Activated CD4-positive, alpha-beta T cell treated with anti-CD3 and anti-CD28 coated beads, Interleukin-2, amount 50 U/mL, for 1 hour (primary cell): ENCODE data around the gene PACRG.
"Not testable (repeated sequence)": the region's sequence is repeated elsewhere in the genome, so short reads cannot be mapped to it uniquely, and the experiment has no call there.

Source experiments
- DNase-seq: peaks from one replicate; pipeline ENCODE4 v3.0.0-alpha.2; 2020

The PACRG gene

DNA sequence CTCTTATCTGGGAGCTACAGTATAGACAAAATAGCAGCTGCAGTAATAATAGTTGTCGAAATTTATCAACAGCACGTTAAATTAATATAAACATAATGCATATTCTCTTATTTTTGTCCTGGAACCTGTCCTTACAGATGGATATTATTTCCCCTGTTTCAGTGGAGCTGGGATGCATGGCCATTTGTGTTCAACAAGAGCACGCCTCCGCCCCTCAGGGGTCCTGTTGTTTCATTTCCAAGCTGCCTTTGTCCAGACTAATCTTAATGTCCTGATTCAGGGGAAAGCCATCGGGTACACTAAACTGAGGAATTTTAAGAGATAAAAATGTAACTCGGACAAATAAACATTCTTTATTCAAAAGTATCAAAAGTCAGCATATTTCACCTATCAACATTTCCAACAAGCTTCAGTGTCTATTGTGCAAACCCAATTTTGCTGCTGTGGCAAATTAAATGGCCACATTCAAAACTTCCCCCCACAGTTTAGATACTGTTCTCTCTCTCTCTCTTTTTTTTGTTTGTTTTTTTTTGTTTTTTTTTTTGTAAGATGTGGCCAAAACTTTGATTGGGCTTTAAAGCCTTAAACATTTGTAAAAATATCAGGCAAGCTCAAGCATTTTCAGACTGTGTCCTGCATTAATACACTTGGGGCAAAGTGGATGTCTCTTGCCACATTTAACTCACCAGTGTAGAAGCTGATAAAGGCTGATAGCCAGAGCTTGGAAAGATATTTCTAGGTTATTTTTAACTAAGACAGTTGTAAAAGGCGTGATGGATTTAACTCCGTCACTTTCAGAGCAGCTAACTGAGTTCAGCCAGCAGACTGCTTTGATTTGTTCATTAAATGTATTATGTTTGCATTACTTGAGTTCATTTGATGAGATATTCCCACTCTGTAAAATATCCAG, 574.2 kb downstream of the PACRG start:
- DNase-seq: no peak

DNA sequence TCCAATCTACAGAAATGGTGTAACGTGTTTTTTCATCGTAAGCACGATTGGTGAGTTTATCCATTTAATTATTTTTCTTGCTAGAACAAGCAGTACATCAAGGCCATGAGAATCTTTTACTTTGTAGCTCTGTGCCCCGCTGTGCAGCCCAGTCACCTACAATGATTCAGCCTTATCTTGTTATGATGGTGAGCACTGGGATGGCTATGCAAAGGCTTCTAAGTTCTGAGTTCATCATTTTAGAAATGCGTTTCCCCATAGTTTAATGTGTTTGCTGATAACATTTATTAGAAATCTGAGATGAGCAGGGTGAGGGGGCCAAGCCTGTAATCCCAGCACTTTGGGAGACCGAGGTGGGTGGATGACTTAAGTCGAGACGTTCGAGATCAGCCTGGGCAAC, 575.0 kb downstream of the PACRG start:
- no peak for DNase-seq

DNA sequence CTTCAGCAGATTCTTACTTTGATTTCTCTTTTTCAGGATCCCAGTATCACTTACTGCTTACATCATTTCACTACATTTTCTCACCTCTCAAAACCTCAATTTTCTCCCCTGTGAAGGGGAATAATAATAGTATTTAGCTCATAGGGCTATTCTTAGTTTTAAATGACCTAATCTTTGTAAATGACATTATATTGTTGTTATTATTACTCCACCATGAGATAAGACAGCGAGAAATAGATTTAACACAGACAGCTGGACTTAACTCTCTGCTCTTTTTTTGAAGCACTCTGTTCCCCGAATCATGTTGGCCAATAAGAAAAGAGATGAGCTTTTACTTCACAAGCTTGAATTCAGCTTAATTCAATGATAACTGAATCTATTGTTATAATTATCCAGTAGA, 578.2 kb downstream of the PACRG start:
- DNase-seq: no peak

DNA sequence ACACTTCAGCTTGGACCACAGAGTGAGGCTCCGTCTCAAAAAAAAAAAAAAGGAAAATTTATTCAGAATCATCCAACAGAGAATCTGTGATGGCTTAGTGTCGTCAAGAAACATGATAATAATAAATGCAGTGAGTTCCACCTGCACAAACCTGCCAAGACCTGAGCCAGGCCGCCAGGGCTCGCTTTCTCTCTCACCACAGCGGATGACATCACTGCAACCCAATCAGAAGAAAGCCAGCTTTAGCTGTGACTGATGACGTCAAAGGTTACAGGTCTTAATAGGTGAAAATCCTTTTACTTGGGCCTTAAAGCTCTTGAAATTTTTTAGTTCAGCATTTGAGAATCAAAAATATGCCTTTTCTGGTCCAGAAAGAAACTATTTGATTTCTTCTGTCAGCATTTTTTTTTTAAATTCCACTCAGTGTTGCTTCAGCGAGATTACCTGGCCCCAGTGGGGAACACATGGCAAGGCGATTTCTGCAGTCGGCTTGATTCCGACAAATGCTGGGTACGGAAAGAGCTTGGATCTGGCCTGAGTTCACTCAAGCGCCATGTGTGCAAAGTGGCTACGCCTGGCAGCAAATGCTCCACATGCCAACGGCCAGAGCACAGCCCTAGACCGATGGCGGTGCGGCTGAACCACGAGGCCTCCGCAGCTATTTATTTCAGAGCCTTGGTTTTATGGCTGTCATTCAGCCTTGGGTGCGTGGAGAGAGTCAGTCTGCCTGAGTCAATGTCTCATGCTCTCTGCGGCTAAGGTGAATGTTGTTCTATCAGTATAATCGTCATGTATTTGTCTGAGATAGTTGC, 581.1 kb downstream of the PACRG start:
- DNase-seq: no peak

DNA sequence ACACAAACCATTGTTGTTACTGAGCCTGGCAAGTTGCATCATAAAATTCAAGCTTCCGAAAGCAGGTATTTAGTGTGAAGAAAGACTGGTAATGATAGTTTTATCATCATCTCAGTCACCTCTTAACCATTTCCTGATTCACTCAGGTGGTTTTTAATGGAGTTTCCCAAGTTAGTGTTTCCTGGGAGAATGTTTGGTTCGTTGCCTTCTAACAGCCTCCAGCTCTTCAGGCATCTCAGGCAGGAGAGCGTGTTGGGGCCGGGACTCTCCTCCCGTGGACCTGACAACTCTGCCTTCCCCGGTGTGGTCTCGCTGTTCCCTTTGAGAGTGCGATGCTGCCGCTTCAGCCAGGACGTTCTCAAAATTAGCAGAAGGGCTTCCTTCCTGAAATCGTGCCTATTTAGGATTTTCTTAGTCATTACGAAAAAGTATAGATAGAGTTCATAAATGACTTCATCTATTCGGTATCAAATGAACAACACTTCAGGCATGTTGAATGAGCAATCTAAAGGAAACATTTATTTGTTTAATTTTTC, 581.8 kb downstream of the PACRG start:
- no peak for DNase-seq

DNA sequence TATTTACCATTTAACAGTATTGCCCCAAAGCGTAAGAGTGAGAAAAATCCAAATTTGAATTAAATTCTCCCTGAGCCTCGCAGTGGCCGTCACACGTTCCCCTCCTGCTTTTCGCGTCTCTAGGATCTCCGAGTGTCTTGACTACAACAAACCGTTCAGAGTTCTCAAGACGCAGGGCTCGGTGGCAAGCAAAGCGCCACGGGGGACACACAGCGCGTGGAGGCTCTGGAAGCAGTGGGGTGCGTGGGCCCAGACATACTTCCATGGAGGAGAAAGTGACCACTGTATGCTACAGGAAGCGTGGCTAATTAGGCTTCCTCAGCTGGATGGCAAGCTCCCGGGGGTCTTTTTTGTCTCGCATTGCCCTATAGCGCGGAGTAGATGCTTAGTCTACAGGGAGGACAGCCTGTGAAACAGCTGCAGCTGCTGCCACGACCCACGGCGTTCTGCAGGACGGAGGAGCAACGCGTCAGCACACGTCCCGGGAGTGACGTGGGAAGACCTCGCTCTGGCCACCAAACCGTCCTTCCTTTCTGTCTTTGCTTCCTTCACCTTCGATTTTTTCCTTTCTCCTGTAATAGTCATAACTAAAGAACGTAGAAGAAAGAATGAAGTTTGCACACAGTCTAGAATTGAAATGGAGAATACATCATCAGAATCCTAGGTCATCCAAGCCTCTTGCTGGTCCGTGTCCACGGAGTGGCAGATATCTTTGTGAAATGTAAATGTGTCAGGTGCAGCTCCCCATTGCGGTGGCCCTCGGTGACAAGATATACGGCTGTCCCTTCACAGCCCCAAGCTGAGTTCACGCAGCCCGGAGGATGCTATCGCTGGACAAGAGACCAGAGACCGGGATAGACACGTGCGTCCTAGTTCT, 582.6 kb downstream of the PACRG start:
- DNase-seq: no peak

DNA sequence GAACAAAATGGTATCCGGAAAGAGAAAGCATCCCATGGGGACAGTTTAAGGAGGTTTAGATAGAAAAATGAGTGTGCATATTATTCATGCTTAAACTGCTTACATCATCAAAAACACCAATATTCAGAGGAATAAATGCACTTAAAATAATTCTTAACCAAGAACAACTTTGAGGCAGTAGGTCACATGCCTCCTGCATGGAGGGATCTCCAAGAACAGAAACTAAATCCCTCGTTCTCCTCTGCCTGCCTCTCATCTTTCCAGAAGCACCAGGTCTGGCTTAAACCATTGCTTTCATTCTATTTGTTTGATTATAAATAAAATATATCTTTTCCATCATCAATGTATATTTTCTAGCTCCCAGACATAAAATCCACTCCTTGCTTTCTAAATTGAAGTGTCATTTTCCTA, 583.2 kb downstream of the PACRG start:
- DNase-seq: no peak

DNA sequence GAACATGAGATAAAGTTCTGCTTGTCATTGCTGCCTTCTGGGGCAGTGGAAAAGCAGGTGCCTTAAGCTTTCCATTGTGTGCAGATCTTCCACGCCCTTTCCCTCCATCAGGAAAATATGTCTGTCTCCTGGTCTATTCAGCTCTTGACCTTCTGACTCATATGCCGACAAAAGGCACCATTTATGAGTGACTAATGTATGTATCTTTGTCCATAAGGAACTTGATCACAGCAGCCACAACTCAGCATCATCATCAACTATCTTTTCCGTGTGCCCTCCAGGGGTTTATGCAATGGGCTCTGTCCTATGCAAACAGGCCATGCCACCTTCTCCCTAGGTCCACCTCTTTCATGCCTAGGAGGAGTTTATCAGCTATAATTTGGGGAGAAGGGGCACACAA, 584.1 kb downstream of the PACRG start:
- DNase-seq: no peak

DNA sequence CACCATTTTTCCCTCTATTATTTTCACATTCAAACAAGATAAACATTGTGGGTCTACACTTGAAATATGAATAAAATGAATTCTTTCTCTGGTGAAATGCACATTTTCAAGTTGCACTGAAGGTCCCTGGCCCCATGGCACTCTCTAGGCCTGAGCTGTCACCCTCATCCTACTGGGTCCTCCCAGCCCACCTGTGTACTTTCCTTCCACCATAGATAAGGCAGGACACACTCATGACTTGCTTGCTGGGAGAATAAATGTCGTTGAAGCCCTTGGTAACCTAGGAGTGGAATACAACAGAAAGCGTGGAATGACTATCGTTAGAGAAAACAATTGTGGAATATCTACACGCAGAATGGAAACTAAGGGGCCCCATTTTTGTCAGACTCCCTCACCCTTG, 585.8 kb downstream of the PACRG start:
- DNase-seq: no peak

DNA sequence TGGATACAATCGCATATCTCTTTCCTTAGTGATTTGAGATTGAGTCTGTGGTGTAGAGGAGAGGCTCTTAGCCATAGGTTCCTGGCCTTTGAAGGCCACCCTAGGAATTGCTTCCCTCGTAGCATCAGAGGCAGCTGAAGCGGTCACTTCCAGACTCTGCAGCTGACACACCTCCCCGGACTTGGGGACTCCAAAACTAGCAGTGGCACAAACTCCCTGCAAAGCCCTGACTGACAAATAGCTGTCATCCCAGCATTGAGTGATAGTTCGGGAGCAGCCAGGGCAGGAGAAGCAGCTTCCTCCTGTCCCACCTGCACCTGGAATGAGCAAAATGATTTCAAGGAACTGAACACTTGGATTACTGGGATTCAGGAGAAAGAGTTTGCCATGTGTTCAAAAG, 586.2 kb downstream of the PACRG start:
- no peak for DNase-seq

DNA sequence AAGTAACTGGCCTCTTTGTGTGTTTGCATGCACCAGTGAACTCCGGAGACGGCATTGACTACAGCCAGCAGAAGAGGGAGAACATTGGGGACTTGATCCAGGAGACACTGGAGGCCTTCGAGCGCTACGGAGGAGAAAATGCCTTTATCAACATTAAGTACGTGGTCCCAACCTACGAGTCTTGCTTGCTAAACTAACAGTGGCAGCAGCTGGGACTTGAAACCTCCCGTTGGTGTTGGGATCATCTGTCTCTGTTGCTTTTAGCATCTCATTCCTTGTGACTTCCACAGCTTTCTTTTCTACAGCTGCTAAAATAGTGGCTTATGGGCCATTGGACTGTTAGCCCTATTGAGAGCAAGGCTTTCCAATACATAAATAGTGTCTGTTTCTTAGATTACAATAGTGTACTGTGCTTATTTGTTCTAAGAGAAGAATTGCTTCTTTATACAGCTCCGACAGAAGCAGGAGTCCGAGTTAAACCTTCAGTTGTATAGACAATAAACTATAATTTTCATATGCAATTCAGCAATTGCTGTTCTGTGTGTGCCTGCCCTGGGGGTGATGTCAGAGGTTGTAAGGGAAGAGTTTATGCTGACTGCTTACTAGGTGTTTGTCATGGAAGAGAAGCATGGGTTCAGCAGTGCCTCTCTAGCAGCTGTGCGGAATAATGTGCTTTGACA, 587.2 kb downstream of the PACRG start:
- DNase-seq: no peak

DNA sequence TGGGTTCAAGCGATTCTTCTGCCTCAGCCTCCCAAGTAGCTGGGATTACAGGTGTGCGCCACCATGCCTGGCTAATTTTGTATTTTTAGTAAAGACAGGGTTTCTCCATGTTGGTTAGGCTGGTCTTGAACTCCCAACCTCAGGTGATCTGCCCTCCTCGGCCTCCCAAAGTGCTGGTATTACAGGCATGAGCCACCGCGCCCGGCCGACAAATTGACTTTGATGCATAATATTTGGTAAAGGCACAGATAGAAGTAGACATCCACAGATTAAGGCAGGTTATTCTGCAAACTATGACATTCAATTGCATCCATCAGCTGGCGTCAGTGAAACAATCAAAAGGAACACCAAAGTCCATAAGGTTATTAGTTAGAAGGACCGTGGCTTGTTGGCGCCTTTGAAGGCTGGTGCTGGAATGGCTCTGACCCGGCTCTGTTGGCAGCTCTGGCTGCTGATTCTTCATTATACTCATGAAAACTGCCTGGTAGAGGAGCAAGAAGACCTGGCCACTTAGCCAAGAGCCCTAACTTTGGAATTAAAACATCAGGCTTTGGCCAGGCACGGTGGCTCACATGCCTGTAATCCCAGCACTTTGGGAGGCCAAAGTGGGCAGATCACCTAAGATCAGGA, 589.2 kb downstream of the PACRG start:
- not testable (repeated sequence) for DNase-seq

DNA sequence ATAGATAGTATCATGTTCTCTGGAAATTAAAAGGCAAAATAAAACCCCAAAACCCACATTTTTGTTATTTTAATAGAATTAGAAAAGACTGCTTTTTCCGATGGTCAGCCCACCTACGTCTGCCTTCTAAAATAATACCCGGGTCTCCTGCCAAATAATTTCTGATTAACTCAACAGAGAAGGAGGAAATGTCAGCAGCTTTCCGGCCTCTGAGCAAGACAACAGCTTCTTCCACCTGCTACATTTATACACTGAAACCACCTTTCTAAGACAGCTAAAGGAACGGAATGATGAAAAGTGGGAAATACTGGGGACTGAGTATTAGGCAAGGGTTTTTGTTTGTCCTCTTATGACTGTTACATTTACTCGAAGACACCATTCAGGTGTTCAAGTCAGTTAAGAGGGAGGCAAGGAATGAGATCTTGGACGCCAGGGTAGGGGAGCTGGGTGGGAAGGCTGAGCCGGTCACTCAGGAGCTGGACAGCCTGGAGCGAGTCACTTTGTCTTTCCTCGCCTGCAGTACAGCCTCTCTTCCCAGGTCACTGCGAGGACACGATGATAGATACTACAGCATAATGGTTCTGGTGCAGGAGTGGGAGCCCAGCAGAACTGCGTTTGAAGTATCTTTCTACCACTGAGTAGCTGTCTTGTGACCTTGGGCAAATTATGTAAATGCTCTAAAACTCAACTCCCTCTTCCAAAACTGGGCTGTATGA, 590.5 kb downstream of the PACRG start:
- no peak for DNase-seq

DNA sequence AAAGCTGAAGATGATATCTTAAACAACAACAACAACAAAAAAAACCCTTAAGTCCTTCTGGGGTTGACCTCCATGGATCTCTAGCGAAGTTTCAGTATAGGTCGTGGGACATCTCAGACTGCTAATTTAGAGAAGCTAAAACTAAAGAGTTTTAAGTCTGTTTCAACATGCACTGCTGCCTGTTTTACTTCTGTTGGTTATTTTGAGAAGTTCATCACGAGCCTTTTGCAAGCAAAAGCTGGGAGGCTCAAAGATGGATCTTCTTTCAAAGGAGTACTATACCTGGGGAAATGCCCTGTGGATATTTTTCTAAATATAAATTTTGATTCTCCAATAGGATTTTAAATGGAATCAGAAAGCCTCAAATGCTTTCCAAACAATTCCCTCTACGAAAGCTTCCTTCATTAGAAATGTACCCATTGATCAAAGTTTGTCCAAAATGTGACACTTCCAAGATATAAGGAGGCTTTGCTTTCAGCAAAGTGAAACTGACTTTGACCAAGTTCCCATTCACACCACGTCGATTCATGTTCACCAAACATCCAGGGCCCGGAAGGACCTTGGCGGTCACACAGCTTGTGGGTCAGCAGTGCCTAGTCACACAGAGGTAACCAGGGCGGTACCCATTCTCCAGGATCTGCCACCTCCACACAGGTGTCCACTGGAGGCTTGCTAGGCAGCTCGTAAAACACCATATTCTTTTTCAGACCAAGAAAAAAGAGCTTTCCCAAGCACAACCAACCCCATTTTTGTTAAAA, 592.0 kb downstream of the PACRG start:
- DNase-seq: no peak

DNA sequence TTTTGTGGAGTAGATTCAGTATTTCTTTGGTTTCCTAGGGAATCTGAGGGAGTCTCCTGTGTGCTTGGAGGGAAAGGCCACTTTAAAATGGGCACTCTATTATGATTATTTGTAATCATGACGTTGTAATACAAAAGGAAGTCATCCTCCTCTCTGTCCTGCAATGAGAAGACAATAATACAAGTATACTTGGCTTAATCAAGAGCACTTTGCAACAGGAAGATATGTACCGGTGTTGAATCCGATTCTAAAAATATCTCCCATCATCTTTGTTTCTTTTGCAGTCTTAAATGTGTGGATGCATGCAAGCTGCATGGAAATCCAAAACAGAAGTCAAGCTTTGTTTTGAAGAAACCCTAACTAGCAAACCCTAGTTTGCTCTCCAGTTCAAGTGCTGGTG, 592.6 kb downstream of the PACRG start:
- no peak for DNase-seq

DNA sequence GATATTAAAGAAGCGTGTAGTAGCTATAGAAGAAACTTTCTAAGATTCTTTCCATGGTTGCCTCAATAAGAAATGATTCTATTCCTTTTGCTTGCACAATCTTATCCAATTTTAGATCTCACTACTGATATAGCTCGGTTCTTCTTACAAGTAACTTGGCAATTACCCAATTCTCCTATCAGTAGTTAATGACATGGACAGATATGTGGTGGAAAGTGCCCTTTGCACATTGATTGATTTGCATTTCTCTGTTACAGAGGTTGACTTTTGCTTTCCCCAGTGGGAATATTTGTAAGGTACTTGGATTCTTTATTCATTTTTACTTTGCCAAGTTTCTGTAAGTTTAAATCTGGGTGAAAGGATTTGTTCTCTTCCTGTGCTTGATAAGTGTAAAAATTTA, 593.0 kb downstream of the PACRG start:
- DNase-seq: no peak

DNA sequence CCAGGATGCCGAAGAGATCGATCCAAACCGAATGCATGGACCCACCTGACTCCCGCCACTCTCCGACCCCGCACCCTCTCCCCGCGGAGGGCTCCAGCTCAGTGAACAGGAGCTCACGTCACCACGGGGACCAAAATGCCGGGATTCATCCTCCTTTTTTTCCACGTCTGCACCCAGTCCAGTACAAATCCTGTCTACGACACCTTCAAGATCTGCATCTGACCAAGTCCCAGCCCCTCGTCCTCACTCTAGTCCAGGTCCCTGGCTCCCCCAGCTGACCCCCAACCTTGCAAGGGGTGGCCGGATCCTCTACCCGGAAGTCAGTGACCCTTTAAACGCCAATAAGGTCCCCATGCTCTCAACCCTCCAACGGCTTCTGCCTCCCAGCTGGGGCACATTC, 593.9 kb downstream of the PACRG start:
- DNase-seq: no peak

DNA sequence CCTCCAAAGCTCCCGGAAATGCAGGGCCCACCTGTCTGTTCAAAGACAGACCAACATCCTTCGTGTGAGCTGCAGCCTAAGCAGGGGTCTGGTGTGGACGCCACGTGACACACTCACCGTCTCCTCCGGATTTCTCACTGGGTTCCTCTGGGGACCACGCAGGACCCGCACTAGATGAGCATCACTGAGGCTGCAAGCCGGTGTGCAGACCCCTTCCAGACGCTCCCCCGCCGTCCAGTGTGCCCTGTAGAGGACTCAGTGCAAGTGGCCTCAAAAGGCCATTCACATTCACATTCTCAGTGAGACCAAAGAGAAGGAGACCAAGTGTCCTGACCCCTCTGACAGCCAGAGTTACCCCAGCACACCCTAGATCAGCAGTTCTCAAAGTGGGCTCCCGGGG, 595.5 kb downstream of the PACRG start:
- DNase-seq: no peak

DNA sequence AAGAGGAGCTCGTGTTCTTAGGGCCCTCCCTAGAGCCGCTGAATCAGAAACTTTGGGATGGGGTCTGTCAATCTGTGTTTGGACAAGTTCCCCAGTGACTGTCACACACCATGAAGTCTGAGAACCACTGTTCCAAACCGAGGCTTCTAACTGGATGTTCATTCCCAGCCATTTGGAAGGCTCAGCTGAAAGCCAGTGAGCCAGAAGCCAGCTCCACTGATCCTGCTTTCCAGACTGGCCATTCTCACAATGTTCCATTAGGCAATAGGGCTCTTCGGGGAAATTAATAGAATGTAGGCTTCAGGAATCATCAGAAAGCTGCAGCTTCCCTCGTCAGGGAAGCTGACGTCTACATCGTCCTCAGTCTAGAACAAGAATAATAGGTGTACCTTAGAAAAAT, 595.9 kb downstream of the PACRG start:
- DNase-seq: no peak

DNA sequence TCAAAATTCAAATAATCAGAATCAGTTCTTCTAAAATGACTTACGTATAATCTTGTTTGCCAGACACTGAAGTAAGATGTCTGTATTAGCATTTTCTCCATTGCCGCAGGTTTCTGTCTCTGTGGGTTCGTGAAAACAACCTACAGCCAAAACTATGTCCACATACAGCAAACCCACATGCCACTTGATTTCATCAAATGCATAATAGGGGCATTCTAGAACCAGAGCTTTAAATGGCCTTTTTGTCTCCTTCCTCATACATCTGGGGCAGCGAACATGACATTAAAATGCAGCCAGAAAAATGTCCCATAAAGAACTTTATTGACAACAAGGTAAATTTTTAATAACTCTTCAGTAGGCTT, 596.5 kb downstream of the PACRG start:
- no peak for DNase-seq
